Measurements from ENCODE around the gene CAPNS2.

The CAPNS2 gene

DNA sequence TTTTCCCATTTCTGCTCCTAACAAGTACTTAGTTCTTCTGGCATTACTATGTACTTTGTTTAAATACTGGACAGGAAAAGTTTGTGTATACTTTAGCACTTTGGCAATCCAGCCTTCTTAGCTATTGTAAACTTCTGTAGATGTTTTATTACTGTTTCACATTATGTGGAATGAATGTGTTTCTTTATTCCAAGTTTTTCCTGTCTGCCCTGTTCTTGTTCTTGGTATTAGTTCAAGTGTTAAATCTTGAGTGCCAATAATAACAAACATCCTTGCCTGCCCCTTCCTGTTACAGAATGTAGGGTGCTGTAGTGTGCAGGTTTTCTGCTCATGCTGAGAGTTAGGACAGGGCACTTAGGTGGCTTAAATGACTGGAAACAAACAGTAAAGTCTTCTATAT, 7.3 kb upstream of the CAPNS2 start:
- Histone ChIP-seq H3K9me3 (ENCODE audit: control insufficient read depth, low read length) (peaks cover under 1% of the 10 kb centered on the region), H3K14ac (ENCODE audit: low read length in 2 of 2) (no peak overlapping the region), H2AFZ (ENCODE audit: low read depth, low read length) (no peak overlapping the region), H3K36me3 (ENCODE audit: control insufficient read depth in 1 of 2, insufficient read depth in 2 of 2, low read depth in 1 of 2, low read length in 2 of 2) (peaks cover 0 to 37% of the 10 kb centered on the region in 2 experiments), H2BK120ac (ENCODE audit: low read depth, low read length) (no peak overlapping the region), H3K79me1 (replicated peaks; ENCODE audit: low read length, poor library complexity, severe bottlenecking) (no peaks in the 10 kb centered on the region), H2AK5ac (ENCODE audit: low read length, severe bottlenecking) (no peak overlapping the region), H2BK12ac (ENCODE audit: low read length in 2 of 2) (no peak overlapping the region), H3K4me2 (ENCODE audit: low read length, poor library complexity, severe bottlenecking) (no peak overlapping the region), H2BK15ac (ENCODE audit: low read depth, poor library complexity, severe bottlenecking) (no peak overlapping the region), H3K4me1 (ENCODE audit: control insufficient read depth, insufficient read depth, low read depth, low read length) (no peaks in the 10 kb centered on the region), H3K4me3 (ENCODE audit: insufficient read depth in 1 of 2, low read depth in 1 of 2, low read length in 2 of 2) (no peak overlapping the region), H3K23ac (ENCODE audit: low read length in 2 of 2) (no peak overlapping the region), H4K91ac (ENCODE audit: low read length) (no peak overlapping the region), H4K8ac (ENCODE audit: low read length) (no peak overlapping the region), H3K4ac (ENCODE audit: low read depth in 1 of 2, low read length in 2 of 2) (no peak overlapping the region), H3K9ac (ENCODE audit: low read length) (no peak overlapping the region), H3K27me3 (ENCODE audit: control insufficient read depth in 1 of 2, insufficient read depth in 1 of 2, low read length in 2 of 2) (no peaks in the 10 kb centered on the region), H3K27ac (ENCODE audit: low read length, poor library complexity, severe bottlenecking) (no peak overlapping the region), H2BK5ac (ENCODE audit: low read depth, low read length, poor library complexity, severe bottlenecking) (no peak overlapping the region), H3K18ac (ENCODE audit: low read depth in 1 of 2, low read length in 2 of 2) (no peak overlapping the region)
- DNase-seq, result peak; percentile 49

DNA sequence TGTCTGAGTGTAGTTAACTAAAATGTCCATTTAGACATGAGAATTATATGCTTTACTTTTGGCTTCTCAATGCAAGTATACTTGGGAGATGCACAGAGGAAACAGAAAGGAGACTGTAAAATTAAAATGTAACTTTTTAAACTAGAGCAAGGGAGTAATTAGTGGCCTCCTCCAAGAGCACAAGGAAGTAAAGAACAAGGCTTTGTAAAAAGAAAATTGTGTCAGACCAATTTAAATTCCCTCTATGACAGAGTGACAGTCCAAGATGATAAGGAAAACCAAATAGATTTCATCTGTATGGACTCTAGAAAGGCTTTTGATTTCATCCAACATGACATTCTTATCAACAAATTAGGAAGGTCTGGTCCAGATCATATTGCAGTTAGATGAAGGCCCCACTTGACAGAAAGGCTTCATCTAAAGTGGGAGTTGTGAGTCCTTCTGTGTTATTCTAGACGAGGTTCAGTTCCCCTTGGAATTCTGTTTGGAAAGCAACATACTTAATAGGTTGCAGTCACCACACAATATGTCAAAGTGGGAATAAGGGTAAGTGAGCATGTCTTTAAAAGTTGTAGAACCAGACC, 6.5 kb upstream of the CAPNS2 start:
- Histone ChIP-seq H2BK5ac (ENCODE audit: low read depth, low read length, poor library complexity, severe bottlenecking) (no peak overlapping the region), H3K9ac (ENCODE audit: low read length) (no peak overlapping the region), H3K4me3 (ENCODE audit: insufficient read depth in 1 of 2, low read depth in 1 of 2, low read length in 2 of 2) (no peak overlapping the region), H2BK12ac (ENCODE audit: low read length in 2 of 2) (no peak overlapping the region), H4K91ac (ENCODE audit: low read length) (no peak overlapping the region), H3K14ac (ENCODE audit: low read length in 2 of 2) (no peak overlapping the region), H3K4me2 (ENCODE audit: low read length, poor library complexity, severe bottlenecking) (no peak overlapping the region), H2BK15ac (ENCODE audit: low read depth, poor library complexity, severe bottlenecking) (no peak overlapping the region), H3K23ac (ENCODE audit: low read length in 2 of 2) (no peak overlapping the region), H3K27me3 (ENCODE audit: control insufficient read depth in 1 of 2, insufficient read depth in 1 of 2, low read length in 2 of 2) (no peaks in the 10 kb centered on the region), H2AK5ac (ENCODE audit: low read length, severe bottlenecking) (no peak overlapping the region), H4K8ac (ENCODE audit: low read length) (no peak overlapping the region), H2AFZ (ENCODE audit: low read depth, low read length) (no peak overlapping the region), H3K36me3 (ENCODE audit: control insufficient read depth in 1 of 2, insufficient read depth in 2 of 2, low read depth in 1 of 2, low read length in 2 of 2) (peaks cover 0 to 30% of the 10 kb centered on the region in 2 experiments), H3K9me3 (ENCODE audit: control insufficient read depth, low read length) (no peaks in the 10 kb centered on the region), H3K18ac (ENCODE audit: low read depth in 1 of 2, low read length in 2 of 2) (no peak overlapping the region), H2BK120ac (ENCODE audit: low read depth, low read length) (no peak overlapping the region), H3K27ac (ENCODE audit: low read length, poor library complexity, severe bottlenecking) (no peak overlapping the region), H3K4me1 (ENCODE audit: control insufficient read depth, insufficient read depth, low read depth, low read length) (no peaks in the 10 kb centered on the region), H3K4ac (ENCODE audit: low read depth in 1 of 2, low read length in 2 of 2) (no peak overlapping the region), H3K79me1 (replicated peaks; ENCODE audit: low read length, poor library complexity, severe bottlenecking) (no peaks in the 10 kb centered on the region)
- no peak for DNase-seq
- 46% methylated on average over 1 of the region's 1 CpG for WGBS

DNA sequence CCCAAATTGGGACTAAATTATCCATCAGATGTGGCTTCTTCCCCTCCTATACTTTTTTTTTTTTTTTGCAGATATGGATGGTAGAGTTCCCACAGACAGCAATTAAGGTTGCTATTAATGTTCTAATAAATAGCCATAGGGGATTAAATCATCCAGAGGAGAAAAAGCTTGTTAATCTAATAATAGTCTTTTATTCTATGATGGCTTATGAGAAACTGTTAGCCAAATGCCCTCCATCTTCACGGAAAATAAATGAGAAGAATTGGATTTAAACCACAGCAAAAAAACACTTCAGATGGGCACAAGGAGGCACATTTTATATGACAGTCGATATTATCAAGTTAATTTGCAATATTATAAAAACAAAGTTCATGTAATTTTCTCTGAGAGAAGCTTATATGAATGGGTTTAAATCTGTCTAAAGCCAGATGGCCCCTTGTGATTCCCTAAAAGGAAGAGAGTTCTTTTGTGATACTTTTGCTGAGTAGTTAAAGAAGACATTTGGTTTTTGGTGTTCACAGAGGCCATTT, 5.1 kb upstream of the CAPNS2 start:
- H3K14ac ChIP-seq (ENCODE audit: low read length in 2 of 2), result no peak overlapping the region
- no peak overlapping the region for H3K27ac ChIP-seq (ENCODE audit: low read length, poor library complexity, severe bottlenecking)
- no peaks in the 10 kb centered on the region for H3K9me3 ChIP-seq (ENCODE audit: control insufficient read depth, low read length)
- no peak overlapping the region for H3K9ac ChIP-seq (ENCODE audit: low read length)
- H3K4me2 ChIP-seq (ENCODE audit: low read length, poor library complexity, severe bottlenecking), result no peak overlapping the region
- H2BK120ac ChIP-seq (ENCODE audit: low read depth, low read length), result no peak overlapping the region
- H2BK5ac ChIP-seq (ENCODE audit: low read depth, low read length, poor library complexity, severe bottlenecking), result no peak overlapping the region
- no peak overlapping the region for H4K91ac ChIP-seq (ENCODE audit: low read length)
- H3K79me1 ChIP-seq (replicated peaks; ENCODE audit: low read length, poor library complexity, severe bottlenecking), result no peaks in the 10 kb centered on the region
- no peak for DNase-seq
- H4K8ac ChIP-seq (ENCODE audit: low read length), result no peak overlapping the region
- no peak overlapping the region for H3K4ac ChIP-seq (ENCODE audit: low read depth in 1 of 2, low read length in 2 of 2)
- H2BK15ac ChIP-seq (ENCODE audit: low read depth, poor library complexity, severe bottlenecking), result no peak overlapping the region
- no peak overlapping the region for H2AFZ ChIP-seq (ENCODE audit: low read depth, low read length)
- H3K4me3 ChIP-seq (ENCODE audit: insufficient read depth in 1 of 2, low read depth in 1 of 2, low read length in 2 of 2), result no peak overlapping the region
- H3K23ac ChIP-seq (ENCODE audit: low read length in 2 of 2), result no peak overlapping the region
- H2BK12ac ChIP-seq (ENCODE audit: low read length in 2 of 2), result no peak overlapping the region
- H2AK5ac ChIP-seq (ENCODE audit: low read length, severe bottlenecking), result no peak overlapping the region
- H3K36me3 ChIP-seq (ENCODE audit: control insufficient read depth in 1 of 2, insufficient read depth in 2 of 2, low read depth in 1 of 2, low read length in 2 of 2), result peaks cover 0 to 25% of the 10 kb centered on the region in 2 experiments
- no peaks in the 10 kb centered on the region for H3K4me1 ChIP-seq (ENCODE audit: control insufficient read depth, insufficient read depth, low read depth, low read length)
- H3K27me3 ChIP-seq (ENCODE audit: control insufficient read depth in 1 of 2, insufficient read depth in 1 of 2, low read length in 2 of 2), result no peaks in the 10 kb centered on the region
- no CpG with 5 or more reads among the region's 2 CpGs for WGBS
- H3K18ac ChIP-seq (ENCODE audit: low read depth in 1 of 2, low read length in 2 of 2), result no peak overlapping the region

DNA sequence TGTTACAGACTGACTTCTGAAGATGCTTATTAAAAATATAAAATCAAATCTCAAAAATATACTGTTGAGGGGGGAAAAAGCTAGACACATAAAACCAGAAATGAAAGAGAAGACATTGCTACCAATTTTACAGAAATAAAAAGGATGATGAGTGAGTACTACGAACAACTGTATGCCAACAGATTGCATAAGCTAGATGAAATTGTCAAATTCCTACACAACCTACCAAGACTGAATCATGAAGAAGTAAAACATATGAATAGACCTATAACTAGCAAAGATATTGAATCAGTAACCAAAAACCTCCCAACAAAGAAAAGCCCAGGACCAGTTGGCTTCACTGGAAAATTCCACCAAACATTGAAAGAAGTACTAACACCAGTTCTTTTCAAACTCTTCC, 3.5 kb upstream of the CAPNS2 start:
- Histone ChIP-seq H3K4me3 (ENCODE audit: insufficient read depth in 1 of 2, low read depth in 1 of 2, low read length in 2 of 2) (no peak overlapping the region), H3K18ac (ENCODE audit: low read depth in 1 of 2, low read length in 2 of 2) (no peak overlapping the region), H3K4ac (ENCODE audit: low read depth in 1 of 2, low read length in 2 of 2) (no peak overlapping the region)

More for the DNA sequence above, 3.5 kb upstream of the CAPNS2 start:
- H2BK120ac ChIP-seq (ENCODE audit: low read depth, low read length), result no peak overlapping the region
- no peak overlapping the region for H2BK15ac ChIP-seq (ENCODE audit: low read depth, poor library complexity, severe bottlenecking)
- no peaks in the 10 kb centered on the region for H3K9me3 ChIP-seq (ENCODE audit: control insufficient read depth, low read length)
- H3K27me3 ChIP-seq (ENCODE audit: control insufficient read depth in 1 of 2, insufficient read depth in 1 of 2, low read length in 2 of 2), result peaks cover 0 to 6% of the 10 kb centered on the region in 2 experiments
- H3K23ac ChIP-seq (ENCODE audit: low read length in 2 of 2), result no peak overlapping the region
- no peak overlapping the region for H2BK12ac ChIP-seq (ENCODE audit: low read length in 2 of 2)
- H2AK5ac ChIP-seq (ENCODE audit: low read length, severe bottlenecking), result no peak overlapping the region
- no peak overlapping the region for H3K4me2 ChIP-seq (ENCODE audit: low read length, poor library complexity, severe bottlenecking)
- DNase-seq, result no peak
- H3K36me3 ChIP-seq (ENCODE audit: control insufficient read depth in 1 of 2, insufficient read depth in 2 of 2, low read depth in 1 of 2, low read length in 2 of 2), result peaks cover 0 to 24% of the 10 kb centered on the region in 2 experiments
- H3K4me1 ChIP-seq (ENCODE audit: control insufficient read depth, insufficient read depth, low read depth, low read length), result no peaks in the 10 kb centered on the region
- no CpG with 5 or more reads among the region's 1 CpG for whole genome bisulfite sequencing
- no peaks in the 10 kb centered on the region for H3K79me1 ChIP-seq (replicated peaks; ENCODE audit: low read length, poor library complexity, severe bottlenecking)
- H2BK5ac ChIP-seq (ENCODE audit: low read depth, low read length, poor library complexity, severe bottlenecking), result no peak overlapping the region
- H3K27ac ChIP-seq (ENCODE audit: low read length, poor library complexity, severe bottlenecking), result no peak overlapping the region
- no peak overlapping the region for H4K8ac ChIP-seq (ENCODE audit: low read length)
- no peak overlapping the region for H3K9ac ChIP-seq (ENCODE audit: low read length)
- no peak overlapping the region for H2AFZ ChIP-seq (ENCODE audit: low read depth, low read length)
- no peak overlapping the region for H3K14ac ChIP-seq (ENCODE audit: low read length in 2 of 2)
- H4K91ac ChIP-seq (ENCODE audit: low read length), result no peak overlapping the region
